Smooth muscle cell (in vitro differentiated cells): ENCODE data around the gene SETD5. TPM values are rescaled to one million over a fixed set of nuclear protein-coding genes. Genes with fewer than 3 reads are reported as not detected.

Experiments used
- DNase-seq: peaks from one replicate; lab custom pipeline; 2025; ENCODE audit not compliant: unreplicated experiment; lab: John Stamatoyannopoulos, UW
- H2AFZ ChIP-seq: fragments of 200-600 bp; sonication (generic); 2 replicates; pipeline ENCODE4 v1.6.0; 2016; ENCODE audit warnings: antibody characterized with exemption, low read depth, mild to moderate bottlenecking
- H3F3A ChIP-seq: fragments of 200-600 bp; sonication (generic); 2 replicates; pipeline ENCODE4 v1.6.0; 2017; ENCODE audit warnings: antibody characterized with exemption, low read depth
- H3K27ac ChIP-seq: fragments of 200-600 bp; sonication (generic); 2 replicates; pipeline ENCODE4 v1.5.1; 2016; ENCODE audit warnings: low read depth, mild to moderate bottlenecking
- H3K27me3 ChIP-seq: fragments of 200-600 bp; sonication (generic); 2 replicates; pipeline ENCODE4 v1.6.1; 2016; ENCODE audit warnings: low read depth, mild to moderate bottlenecking
- H3K36me3 ChIP-seq: fragments of 200-600 bp; sonication (generic); 2 replicates; pipeline ENCODE4 v1.5.1; 2016; ENCODE audit warnings: low read depth
- H3K4me1 ChIP-seq: fragments of 200-600 bp; sonication (generic); 2 replicates; pipeline ENCODE4 v1.5.1; 2016; ENCODE audit warnings: low read depth
- H3K4me2 ChIP-seq: fragments of 200-600 bp; sonication (generic); 2 replicates; pipeline ENCODE4 v1.6.0; 2016; ENCODE audit warnings: mild to moderate bottlenecking
- H3K4me3 ChIP-seq: fragments of 200-600 bp; sonication (generic); 2 replicates; pipeline ENCODE4 v1.5.1; 2016; ENCODE audit warnings: mild to moderate bottlenecking
- H3K79me2 ChIP-seq: fragments of 200-600 bp; sonication (generic); 2 replicates; pipeline ENCODE4 v1.6.0; 2016; ENCODE audit warnings: low read depth, mild to moderate bottlenecking
- H3K9ac ChIP-seq: fragments of 200-600 bp; sonication (generic); 2 replicates; pipeline ENCODE4 v1.6.0; 2016; ENCODE audit warnings: low read depth
- H3K9me3 ChIP-seq: fragments of 200-600 bp; sonication (generic); replicated peaks from 2 replicates; pipeline ENCODE4 v1.5.1; 2016; ENCODE audit warnings: low read depth
- H4K20me1 ChIP-seq: fragments of 200-600 bp; sonication (generic); 2 replicates; pipeline ENCODE4 v1.6.0; 2016; ENCODE audit warnings: low read depth
- WGBS: methylation state at CpG from one replicate; pipeline ENCODE4 v1.1.7; 2016; ENCODE audit warnings: low lambda C conversion rate; 5-methylcytosine and 5-hydroxymethylcytosine counted together
- polyA plus RNA-seq: library from polyadenylated mRNA; unstranded; fragments of >200 nt; fragmentation: Nextera tagmentation; extraction: Ambion mirVana; gene quantifications from 2 replicates; pipeline ENCODE4 v1.2.1, GENCODE V29; 2016
- total RNA-seq: library from RNA; depleted of rRNA; stranded (reverse); fragments of >200 nt; gene quantifications from 2 replicates; pipeline ENCODE4 v1.2.3, GENCODE V29; 2014
- TF ChIP-seq, protein P1 (sequence below): fragments of 200-600 bp; sonication (generic); IDR thresholded peaks from 2 replicates; pipeline ENCODE4 v1.5.1; 2017; ENCODE audit warnings: borderline replicate concordance, mild to moderate bottlenecking, antibody characterized with exemption; ENCODE audit not compliant: insufficient read depth, poor library complexity, severe bottlenecking

The SETD5 gene, protein sequence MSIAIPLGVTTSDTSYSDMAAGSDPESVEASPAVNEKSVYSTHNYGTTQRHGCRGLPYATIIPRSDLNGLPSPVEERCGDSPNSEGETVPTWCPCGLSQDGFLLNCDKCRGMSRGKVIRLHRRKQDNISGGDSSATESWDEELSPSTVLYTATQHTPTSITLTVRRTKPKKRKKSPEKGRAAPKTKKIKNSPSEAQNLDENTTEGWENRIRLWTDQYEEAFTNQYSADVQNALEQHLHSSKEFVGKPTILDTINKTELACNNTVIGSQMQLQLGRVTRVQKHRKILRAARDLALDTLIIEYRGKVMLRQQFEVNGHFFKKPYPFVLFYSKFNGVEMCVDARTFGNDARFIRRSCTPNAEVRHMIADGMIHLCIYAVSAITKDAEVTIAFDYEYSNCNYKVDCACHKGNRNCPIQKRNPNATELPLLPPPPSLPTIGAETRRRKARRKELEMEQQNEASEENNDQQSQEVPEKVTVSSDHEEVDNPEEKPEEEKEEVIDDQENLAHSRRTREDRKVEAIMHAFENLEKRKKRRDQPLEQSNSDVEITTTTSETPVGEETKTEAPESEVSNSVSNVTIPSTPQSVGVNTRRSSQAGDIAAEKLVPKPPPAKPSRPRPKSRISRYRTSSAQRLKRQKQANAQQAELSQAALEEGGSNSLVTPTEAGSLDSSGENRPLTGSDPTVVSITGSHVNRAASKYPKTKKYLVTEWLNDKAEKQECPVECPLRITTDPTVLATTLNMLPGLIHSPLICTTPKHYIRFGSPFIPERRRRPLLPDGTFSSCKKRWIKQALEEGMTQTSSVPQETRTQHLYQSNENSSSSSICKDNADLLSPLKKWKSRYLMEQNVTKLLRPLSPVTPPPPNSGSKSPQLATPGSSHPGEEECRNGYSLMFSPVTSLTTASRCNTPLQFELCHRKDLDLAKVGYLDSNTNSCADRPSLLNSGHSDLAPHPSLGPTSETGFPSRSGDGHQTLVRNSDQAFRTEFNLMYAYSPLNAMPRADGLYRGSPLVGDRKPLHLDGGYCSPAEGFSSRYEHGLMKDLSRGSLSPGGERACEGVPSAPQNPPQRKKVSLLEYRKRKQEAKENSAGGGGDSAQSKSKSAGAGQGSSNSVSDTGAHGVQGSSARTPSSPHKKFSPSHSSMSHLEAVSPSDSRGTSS (N-terminal part only)
- 107 and 122 TPM in 2 replicates for total RNA-seq
- 133 and 134 TPM in 2 replicates for polyA plus RNA-seq

DNA sequence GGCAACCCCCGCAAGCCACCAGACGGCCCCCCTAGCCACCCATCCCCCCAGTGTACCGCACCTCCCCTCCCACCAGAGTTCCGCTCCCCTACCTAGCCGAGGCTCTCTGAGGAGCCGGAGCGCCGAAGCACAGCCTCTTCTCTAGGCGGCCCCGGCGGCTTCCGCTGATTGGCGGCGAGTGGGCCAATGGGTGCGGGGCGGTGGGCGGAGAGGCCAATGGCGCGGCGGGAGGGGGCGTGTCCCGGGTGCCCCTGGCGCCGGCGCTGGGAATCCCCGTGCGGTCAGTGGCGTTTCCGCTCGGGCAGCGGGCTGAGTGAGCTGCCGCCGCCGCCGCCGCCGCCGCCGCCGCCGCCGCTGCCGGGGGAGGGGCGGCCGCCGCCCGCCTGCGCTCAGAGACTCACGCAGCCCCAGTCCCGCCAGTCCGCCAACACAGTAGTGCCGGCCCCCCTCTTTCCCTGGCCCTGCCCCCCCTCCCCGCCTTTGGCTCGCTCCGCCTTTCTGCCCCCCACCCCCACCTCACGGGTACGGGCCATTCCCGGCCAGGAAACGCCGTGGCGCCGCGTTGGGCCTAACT lies at the start of gene SETD5:
TSS of gene SETD5 (plus strand) at position 284 of the 574 bp plus-strand sequence. CDS start 31,324 bp downstream, outside the sequence.
- Histone ChIP-seq H3K79me2 (peaks cover 84% of the 10 kb centered on the region), H3K4me3 (peak within 1 kb of the TSS; percentile 94), H3K4me2 (peak within 1 kb of the TSS; percentile 92), H3K4me1 (peaks cover 58% of the 10 kb centered on the region), H3K27ac (peak within 1 kb of the TSS; percentile 100), H4K20me1 (peaks cover 79% of the 10 kb centered on the region), H3K9me3 (no peaks in the 10 kb centered on the region), H3F3A (peaks cover 21% of the 10 kb centered on the region), H3K36me3 (no peaks in the 10 kb centered on the region), H2AFZ (no peak within 1 kb of the TSS), H3K27me3 (no peaks in the 10 kb centered on the region), H3K9ac (peak within 1 kb of the TSS; percentile 100)
- DNase-seq, result peak; percentile 97
- TF ChIP-seq, protein P1, sequence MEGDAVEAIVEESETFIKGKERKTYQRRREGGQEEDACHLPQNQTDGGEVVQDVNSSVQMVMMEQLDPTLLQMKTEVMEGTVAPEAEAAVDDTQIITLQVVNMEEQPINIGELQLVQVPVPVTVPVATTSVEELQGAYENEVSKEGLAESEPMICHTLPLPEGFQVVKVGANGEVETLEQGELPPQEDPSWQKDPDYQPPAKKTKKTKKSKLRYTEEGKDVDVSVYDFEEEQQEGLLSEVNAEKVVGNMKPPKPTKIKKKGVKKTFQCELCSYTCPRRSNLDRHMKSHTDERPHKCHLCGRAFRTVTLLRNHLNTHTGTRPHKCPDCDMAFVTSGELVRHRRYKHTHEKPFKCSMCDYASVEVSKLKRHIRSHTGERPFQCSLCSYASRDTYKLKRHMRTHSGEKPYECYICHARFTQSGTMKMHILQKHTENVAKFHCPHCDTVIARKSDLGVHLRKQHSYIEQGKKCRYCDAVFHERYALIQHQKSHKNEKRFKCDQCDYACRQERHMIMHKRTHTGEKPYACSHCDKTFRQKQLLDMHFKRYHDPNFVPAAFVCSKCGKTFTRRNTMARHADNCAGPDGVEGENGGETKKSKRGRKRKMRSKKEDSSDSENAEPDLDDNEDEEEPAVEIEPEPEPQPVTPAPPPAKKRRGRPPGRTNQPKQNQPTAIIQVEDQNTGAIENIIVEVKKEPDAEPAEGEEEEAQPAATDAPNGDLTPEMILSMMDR, result no peak
- under 1% methylated on average over 38 of the region's 63 CpGs for whole genome bisulfite sequencing

DNA sequence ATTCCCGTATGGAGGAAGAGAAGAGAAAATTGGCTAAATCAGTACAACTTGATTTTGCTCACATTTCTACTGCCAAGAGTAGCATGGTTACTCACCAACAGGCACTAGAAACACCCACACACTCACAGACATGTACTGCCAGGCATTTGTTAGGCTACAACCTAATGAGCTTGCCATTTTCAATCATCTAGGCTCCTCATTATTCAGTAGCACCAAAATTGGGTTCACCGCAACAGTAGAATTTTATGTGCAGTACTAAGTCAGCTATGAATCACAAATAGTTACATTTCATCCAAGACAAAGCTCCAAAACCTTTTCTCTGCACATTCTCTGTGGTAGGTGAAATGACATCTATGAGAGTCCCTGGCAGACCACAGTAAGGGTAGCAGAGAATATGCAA lies 49.5 kb upstream of the SETD5 start:
- Histone ChIP-seq H3K36me3 (no peaks in the 10 kb centered on the region), H3K27me3 (no peaks in the 10 kb centered on the region), H3K9me3 (no peaks in the 10 kb centered on the region), H3K4me2 (no peak overlapping the region), H3K4me3 (no peak overlapping the region), H3K9ac (peak overlapping the region; percentile 18), H3F3A (no peaks in the 10 kb centered on the region), H3K79me2 (no peaks in the 10 kb centered on the region), H3K4me1 (no peaks in the 10 kb centered on the region), H4K20me1 (no peaks in the 10 kb centered on the region), H3K27ac (peak overlapping the region; percentile 77), H2AFZ (no peak overlapping the region)
- TF ChIP-seq, protein P1, result no peak
- 50% methylated on average over 2 of the region's 2 CpGs for WGBS
- DNase-seq, result no peak

DNA sequence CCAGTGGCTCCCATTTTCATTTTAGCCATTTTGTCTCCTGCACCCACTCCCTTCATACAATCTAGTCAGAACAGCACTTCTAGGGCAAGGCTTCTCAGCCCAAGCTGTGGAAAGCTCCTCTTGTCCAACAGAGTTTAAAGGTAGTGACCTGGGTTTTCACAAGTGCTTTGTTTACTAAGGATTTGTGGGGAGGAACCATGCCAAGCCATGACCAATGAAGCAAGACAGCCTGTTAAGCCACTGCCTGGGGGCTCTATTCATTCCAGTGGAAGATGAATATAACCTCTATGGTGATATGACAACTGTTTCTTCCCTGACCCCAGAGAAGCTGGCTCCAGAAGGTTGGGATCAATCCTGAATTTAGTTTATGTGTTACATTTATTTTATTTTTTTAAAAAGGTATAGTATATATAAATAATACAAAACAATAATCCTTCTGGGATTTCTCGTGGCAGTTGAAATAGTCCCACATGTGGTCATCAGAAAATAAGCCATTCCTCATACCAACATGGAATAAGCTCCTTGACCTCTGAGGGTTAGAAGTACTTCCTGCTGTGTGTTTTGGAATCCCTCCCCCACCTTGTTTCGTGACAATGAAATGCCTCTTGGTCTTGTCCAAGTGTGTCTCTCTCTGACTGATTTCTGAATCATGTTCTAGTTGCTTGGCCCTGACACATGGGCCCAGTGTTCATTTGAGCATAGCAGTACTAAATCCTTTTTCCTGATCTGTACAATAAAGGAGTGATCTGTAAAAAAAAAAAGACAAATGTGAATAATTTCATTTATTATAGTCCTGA lies 47.9 kb upstream of the SETD5 start:
- TF ChIP-seq, protein P1, result no peak
- WGBS, result 62% methylated on average over 2 of the region's 2 CpGs
- Histone ChIP-seq H2AFZ (no peak overlapping the region), H3K79me2 (no peaks in the 10 kb centered on the region), H3K27me3 (no peaks in the 10 kb centered on the region), H3K4me1 (no peaks in the 10 kb centered on the region), H3K9me3 (no peaks in the 10 kb centered on the region), H3K27ac (peak overlapping the region; percentile 67), H3K9ac (no peak overlapping the region), H3K4me3 (no peak overlapping the region), H3F3A (no peaks in the 10 kb centered on the region), H4K20me1 (no peaks in the 10 kb centered on the region), H3K4me2 (no peak overlapping the region), H3K36me3 (no peaks in the 10 kb centered on the region)
- no peak for DNase-seq
